Measurements from ENCODE around the gene DOC2B.

GRCh38 chr17:156094-156621 is 25.3 kb downstream of the DOC2B start:
- TF ChIP-seq CTCF (CRISPR knock-in tag; IDR thresholded peaks at IDR 0.05) (no peak), ESRRA (CRISPR knock-in tag; IDR thresholded peaks at IDR 0.05; ENCODE audit: low read depth) (no peak), ARID3A (IDR thresholded peaks at IDR 0.05; ENCODE audit: low read depth, low read length) (no peak), SRF (IDR thresholded peaks at IDR 0.05; ENCODE audit: low read depth, low read length) (no peak), ZNF776 (CRISPR knock-in tag; IDR thresholded peaks at IDR 0.05) (no peak), GZF1 (CRISPR knock-in tag; IDR thresholded peaks at IDR 0.05) (no peak), SMC3 (IDR thresholded peaks at IDR 0.05; ENCODE audit: low read length) (no peak), PAX8 (CRISPR knock-in tag; IDR thresholded peaks at IDR 0.05; ENCODE audit: borderline replicate concordance) (no peak), ELF4 (CRISPR knock-in tag; IDR thresholded peaks at IDR 0.05; ENCODE audit: borderline replicate concordance) (no peak), SRY (CRISPR knock-in tag; IDR thresholded peaks at IDR 0.05) (no peak), RAD51 (IDR thresholded peaks at IDR 0.05; ENCODE audit: borderline replicate concordance) (no peak)
- TF ChIP-seq, protein P1, sequence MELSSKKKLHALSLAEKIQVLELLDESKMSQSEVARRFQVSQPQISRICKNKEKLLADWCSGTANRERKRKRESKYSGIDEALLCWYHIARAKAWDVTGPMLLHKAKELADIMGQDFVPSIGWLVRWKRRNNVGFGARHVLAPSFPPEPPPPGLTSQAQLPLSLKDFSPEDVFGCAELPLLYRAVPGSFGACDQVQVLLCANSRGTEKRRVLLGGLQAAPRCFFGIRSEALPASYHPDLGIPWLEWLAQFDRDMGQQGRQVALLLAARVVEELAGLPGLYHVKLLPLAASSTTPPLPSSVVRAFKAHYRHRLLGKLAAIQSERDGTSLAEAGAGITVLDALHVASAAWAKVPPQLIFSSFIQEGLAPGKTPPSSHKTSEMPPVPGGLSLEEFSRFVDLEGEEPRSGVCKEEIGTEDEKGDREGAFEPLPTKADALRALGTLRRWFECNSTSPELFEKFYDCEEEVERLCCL (CRISPR knock-in tag; IDR thresholded peaks at IDR 0.05; ENCODE audit: borderline replicate concordance) = no peak

Measured in HepG2 (cell line).